Loucy (cell line): Measurements from ENCODE around the gene MCF2L.

Experiments used
- H2AFZ ChIP-seq: fragments of 200-600 bp; sonication (generic); 2 replicates; pipeline ENCODE4 v1.6.0; 2016; ENCODE audit warnings: antibody characterized with exemption, mild to moderate bottlenecking, low read length, moderate library complexity
- H3F3A ChIP-seq: fragments of 200-600 bp; 2 replicates; pipeline ENCODE4 v1.6.0; 2016; ENCODE audit warnings: antibody characterized with exemption, low read depth, mild to moderate bottlenecking
- H3K27me3 ChIP-seq: fragments of 200-600 bp; sonication (generic); 2 replicates; pipeline ENCODE4 v1.6.1; 2014; ENCODE audit warnings: low read length, mild to moderate bottlenecking; ENCODE audit not compliant: insufficient read depth, poor library complexity, severe bottlenecking
- H3K36me3 ChIP-seq: fragments of 200-600 bp; sonication (generic); 2 replicates; pipeline ENCODE4 v1.6.1; 2016; ENCODE audit warnings: low read length; ENCODE audit not compliant: insufficient read depth
- H3K4me1 ChIP-seq: fragments of 200-600 bp; sonication (generic); 2 replicates; pipeline ENCODE4 v1.5.1; 2014; ENCODE audit warnings: low read length, mild to moderate bottlenecking; ENCODE audit not compliant: insufficient read depth, poor library complexity, severe bottlenecking
- H3K4me2 ChIP-seq: fragments of 200-600 bp; sonication (generic); 2 replicates; pipeline ENCODE4 v1.6.0; 2014; ENCODE audit warnings: antibody characterized with exemption, low read length, low read depth, mild to moderate bottlenecking; ENCODE audit not compliant: poor library complexity, severe bottlenecking
- H3K4me3 ChIP-seq: fragments of 200-600 bp; sonication (generic); 2 replicates; pipeline ENCODE4 v1.5.1; 2014; ENCODE audit warnings: low read length, mild to moderate bottlenecking, mixed read lengths; ENCODE audit not compliant: poor library complexity, severe bottlenecking
- H3K79me2 ChIP-seq: fragments of 200-600 bp; sonication (generic); 2 replicates; pipeline ENCODE4 v1.6.1; 2014; ENCODE audit warnings: low read length; ENCODE audit not compliant: insufficient read depth
- H3K9ac ChIP-seq: fragments of 200-600 bp; sonication (generic); 2 replicates; pipeline ENCODE4 v1.6.0; 2014; ENCODE audit warnings: mild to moderate bottlenecking, low read depth, low read length, moderate library complexity; ENCODE audit not compliant: poor library complexity, severe bottlenecking
- H3K9me2 ChIP-seq: fragments of 200-600 bp; sonication (generic); replicated peaks from 2 replicates; pipeline ENCODE4 v1.6.1; 2016; ENCODE audit warnings: low read depth, low read length, mixed read lengths
- H3K9me3 ChIP-seq: fragments of 200-600 bp; sonication (generic); 2 replicates; pipeline ENCODE4 v1.6.1; 2014; ENCODE audit warnings: mild to moderate bottlenecking, antibody characterized with exemption, low read length, low read depth; ENCODE audit not compliant: insufficient read depth
- H4K20me1 ChIP-seq: fragments of 200-600 bp; sonication (generic); 2 replicates; pipeline ENCODE4 v1.6.0; 2014; ENCODE audit warnings: antibody characterized with exemption, low read length, mild to moderate bottlenecking; ENCODE audit not compliant: insufficient read depth, poor library complexity, severe bottlenecking
- EZH2phosphoT487 ChIP-seq: fragments of 200-600 bp; IDR thresholded peaks from 2 replicates; pipeline ENCODE4 v1.6.1; 2018; ENCODE audit warnings: antibody characterized with exemption, mild to moderate bottlenecking, moderate library complexity, borderline replicate concordance
- TF ChIP-seq, protein P1 (sequence below): fragments of 200-600 bp; sonication (generic); conservative IDR thresholded peaks from 2 replicates; pipeline ENCODE4 v1.5.1; 2014; ENCODE audit warnings: mild to moderate bottlenecking, antibody characterized with exemption, low read length

The MCF2L gene

DNA sequence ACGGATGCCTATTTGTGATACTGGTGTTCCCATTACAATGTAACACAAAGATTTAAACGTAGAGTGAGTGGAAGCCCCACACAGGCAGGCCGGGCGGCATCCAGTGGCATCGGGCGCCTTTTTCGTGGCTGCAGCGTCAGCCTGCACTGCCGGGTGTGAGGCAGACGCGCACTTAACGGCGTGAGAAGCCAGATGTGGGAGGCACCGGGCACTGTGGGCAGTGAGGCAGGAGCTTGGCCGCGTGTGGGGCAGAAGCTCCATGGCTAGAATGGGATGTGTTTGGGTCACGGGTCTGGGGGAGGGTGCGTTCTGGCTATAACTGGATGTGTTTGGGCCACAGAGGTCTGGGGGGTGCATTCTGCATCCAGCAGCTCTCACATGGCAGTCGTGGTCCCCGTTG, 73.4 kb downstream of the MCF2L start:
- TF ChIP-seq EZH2phosphoT487 = no peak
- TF ChIP-seq, protein P1, sequence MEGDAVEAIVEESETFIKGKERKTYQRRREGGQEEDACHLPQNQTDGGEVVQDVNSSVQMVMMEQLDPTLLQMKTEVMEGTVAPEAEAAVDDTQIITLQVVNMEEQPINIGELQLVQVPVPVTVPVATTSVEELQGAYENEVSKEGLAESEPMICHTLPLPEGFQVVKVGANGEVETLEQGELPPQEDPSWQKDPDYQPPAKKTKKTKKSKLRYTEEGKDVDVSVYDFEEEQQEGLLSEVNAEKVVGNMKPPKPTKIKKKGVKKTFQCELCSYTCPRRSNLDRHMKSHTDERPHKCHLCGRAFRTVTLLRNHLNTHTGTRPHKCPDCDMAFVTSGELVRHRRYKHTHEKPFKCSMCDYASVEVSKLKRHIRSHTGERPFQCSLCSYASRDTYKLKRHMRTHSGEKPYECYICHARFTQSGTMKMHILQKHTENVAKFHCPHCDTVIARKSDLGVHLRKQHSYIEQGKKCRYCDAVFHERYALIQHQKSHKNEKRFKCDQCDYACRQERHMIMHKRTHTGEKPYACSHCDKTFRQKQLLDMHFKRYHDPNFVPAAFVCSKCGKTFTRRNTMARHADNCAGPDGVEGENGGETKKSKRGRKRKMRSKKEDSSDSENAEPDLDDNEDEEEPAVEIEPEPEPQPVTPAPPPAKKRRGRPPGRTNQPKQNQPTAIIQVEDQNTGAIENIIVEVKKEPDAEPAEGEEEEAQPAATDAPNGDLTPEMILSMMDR = no peak
- Histone ChIP-seq H3F3A (no peaks in the 10 kb centered on the region), H3K4me3 (no peak overlapping the region), H3K9me2 (no peaks in the 10 kb centered on the region), H3K79me2 (no peaks in the 10 kb centered on the region), H3K27me3 (no peaks in the 10 kb centered on the region), H4K20me1 (no peaks in the 10 kb centered on the region), H3K4me1 (no peaks in the 10 kb centered on the region), H3K9ac (no peak overlapping the region), H3K4me2 (no peak overlapping the region), H3K36me3 (no peaks in the 10 kb centered on the region), H2AFZ (no peak overlapping the region), H3K9me3 (no peaks in the 10 kb centered on the region)

DNA sequence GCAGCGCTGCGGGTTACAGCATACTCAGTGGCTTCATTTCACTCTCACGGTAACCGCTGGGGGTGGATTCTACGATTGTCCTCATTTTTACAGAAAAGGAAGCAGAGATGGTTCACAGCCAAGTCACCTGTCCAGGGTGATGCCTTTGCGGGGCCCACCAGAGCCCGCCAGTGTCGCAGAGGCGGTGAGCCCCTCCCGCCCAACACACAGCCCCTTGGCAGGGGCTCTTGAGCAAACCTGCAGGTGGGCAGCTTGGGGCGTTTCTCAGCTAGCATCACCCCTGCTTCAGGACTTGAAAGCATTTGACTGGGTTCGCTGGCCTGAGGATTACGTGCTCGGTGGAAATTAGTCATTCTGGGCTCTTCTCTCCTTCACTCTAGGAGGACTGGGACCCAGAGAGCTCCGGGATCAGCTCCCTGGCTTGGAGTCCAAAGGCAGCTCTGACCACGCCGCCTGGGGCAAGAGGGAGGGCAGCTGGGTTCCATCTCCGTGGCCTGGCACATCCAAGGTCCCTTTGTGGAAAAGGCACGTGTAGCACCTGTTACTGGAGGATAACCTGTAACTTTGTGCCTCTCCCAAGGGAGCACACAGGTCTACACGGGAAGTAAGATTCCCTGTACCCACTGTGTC, 74.1 kb downstream of the MCF2L start:
- no peak overlapping the region for H3K4me3 ChIP-seq
- H3K4me1 ChIP-seq = no peaks in the 10 kb centered on the region
- H3K4me2 ChIP-seq = no peak overlapping the region
- no peaks in the 10 kb centered on the region for H3K27me3 ChIP-seq
- no peak overlapping the region for H2AFZ ChIP-seq
- H3K9me3 ChIP-seq = no peaks in the 10 kb centered on the region
- H3K79me2 ChIP-seq = no peaks in the 10 kb centered on the region
- H3K9me2 ChIP-seq = no peaks in the 10 kb centered on the region
- H3K36me3 ChIP-seq = no peaks in the 10 kb centered on the region
- TF ChIP-seq, protein P1 = no peak
- TF ChIP-seq EZH2phosphoT487 = no peak
- H4K20me1 ChIP-seq = no peaks in the 10 kb centered on the region
- H3K9ac ChIP-seq = no peak overlapping the region
- no peaks in the 10 kb centered on the region for H3F3A ChIP-seq

DNA sequence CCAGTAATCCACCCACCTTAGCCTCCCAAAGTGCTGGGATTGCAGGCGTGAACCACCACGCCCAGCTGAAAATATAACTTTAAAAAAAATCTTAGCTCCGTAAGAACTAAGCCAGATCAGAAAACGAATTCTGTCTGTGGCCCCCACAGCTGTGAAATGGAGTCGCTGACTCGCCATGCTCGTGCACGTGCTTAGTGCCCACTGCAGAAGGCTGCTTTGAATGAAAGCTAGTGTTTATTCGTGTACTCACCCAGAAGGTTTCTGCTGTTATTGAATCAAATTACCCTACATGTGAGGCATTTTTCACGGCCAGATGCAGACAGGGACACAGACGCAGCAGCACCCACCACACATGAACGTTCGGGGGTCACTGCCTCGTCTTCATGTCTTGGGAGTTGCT, 74.9 kb downstream of the MCF2L start:
- Histone ChIP-seq H2AFZ (no peak overlapping the region), H3K36me3 (no peaks in the 10 kb centered on the region), H3K9me3 (no peaks in the 10 kb centered on the region), H3K4me1 (no peaks in the 10 kb centered on the region), H3K9ac (no peak overlapping the region), H3K4me2 (no peak overlapping the region), H3F3A (no peaks in the 10 kb centered on the region), H3K9me2 (no peaks in the 10 kb centered on the region), H3K4me3 (no peak overlapping the region), H3K79me2 (no peaks in the 10 kb centered on the region), H4K20me1 (no peaks in the 10 kb centered on the region), H3K27me3 (no peaks in the 10 kb centered on the region)
- no peak for TF ChIP-seq EZH2phosphoT487
- TF ChIP-seq, protein P1 = no peak
